ENCODE measurements around the gene FHAD1. TPM values are rescaled to one million over a fixed set of nuclear protein-coding genes. Genes with fewer than 3 reads are reported as not detected.

The FHAD1 gene
- total and polyA plus RNA-seq, 2 donors (not counting 3 experiments of a cell fraction or from before 2014, with no cell fraction given) = 0.04 to 0.69 TPM

- Histone ChIP-seq H3K9me1 (replicated peaks; ENCODE audit: control insufficient read depth, extremely low read depth, insufficient read depth, low read length) (no peaks in the 10 kb centered on the region), H3K36me3 (ENCODE audit: control insufficient read depth in 2 of 2, extremely low read depth in 1 of 2, insufficient read depth in 2 of 2, low read length in 2 of 2) (no peaks in the 10 kb centered on the region), H3K27ac (ENCODE audit: insufficient read depth, low read depth, low read length) (no peak overlapping the region), H4K20me1 (replicated peaks; ENCODE audit: control insufficient read depth, extremely low read depth, insufficient read depth, low read length) (no peaks in the 10 kb centered on the region), H3K27me3 (ENCODE audit: control insufficient read depth in 2 of 2, insufficient read depth in 2 of 2, low read length in 2 of 2) (peaks cover 0 to 5% of the 10 kb centered on the region in 2 experiments), H3K4me3 (replicated peaks in 1 of 3; ENCODE audit: insufficient read depth in 1 of 3, low read depth in 1 of 3, low read length in 3 of 3) (no peak overlapping the region), H3K79me2 (ENCODE audit: control insufficient read depth, insufficient read depth, low read length) (no peaks in the 10 kb centered on the region), H2AFZ (ENCODE audit: low read depth, low read length) (no peak overlapping the region), H3K9ac (replicated peaks; ENCODE audit: extremely low read depth, insufficient read depth, low read length) (no peak overlapping the region), H3K4me1 (ENCODE audit: control insufficient read depth, extremely low read depth, insufficient read depth, low read length) (peaks cover 23% of the 10 kb centered on the region), H3K4me2 (ENCODE audit: insufficient read depth, low read length) (no peak overlapping the region), H3K9me3 (replicated peaks; ENCODE audit: control insufficient read depth, insufficient read depth, low read length) (no peaks in the 10 kb centered on the region)
- DNase-seq (ENCODE audit: low read depth, low spot score) (no peak), FAIRE-seq (no peak)
- no TSS peak for BruUV-seq (replicated peaks)
- TF ChIP-seq CTCF (IDR thresholded peaks at IDR 0.05; ENCODE audit: extremely low read depth in 1 of 2, insufficient read depth in 1 of 2, low read depth in 1 of 2, low read length in 2 of 2) (no peak), GATA2 (IDR thresholded peaks at IDR 0.05; ENCODE audit: insufficient read depth, insufficient read length, low read depth, low read length) (no peak), JUN (IDR thresholded peaks at IDR 0.05; ENCODE audit: borderline replicate concordance, insufficient read depth, insufficient read length, low read depth) (no peak)
- CTCF ChIA-PET = interaction anchor here (1.0 to 2.0 kb wide), 3 partner anchors 86 to 136 kb away, joined by 3 to 6 read pairs (median 5); no protein-coding TSS in a partner anchor
- dilution Hi-C loops (cut with MboI; ENCODE audit: extremely low pct_ligation_motif_present, low sequenced_read_pairs) = no loop called here
- intact Hi-C loops (cut with micrococcal nuclease) = no loop called here
- POLR2A ChIA-PET = no interaction called here
Observed at GRCh38 chr1:15264769-15265168, 17.7 kb downstream of the FHAD1 start.

- dilution Hi-C loops (cut with MboI; ENCODE audit: extremely low pct_ligation_motif_present, low sequenced_read_pairs) (no loop called here), intact Hi-C loops (cut with micrococcal nuclease) (no loop called here)
- H3K9me1 ChIP-seq (replicated peaks; ENCODE audit: control insufficient read depth, extremely low read depth, insufficient read depth, low read length) = no peaks in the 10 kb centered on the region
- no peaks in the 10 kb centered on the region for H3K36me3 ChIP-seq (ENCODE audit: control insufficient read depth in 2 of 2, extremely low read depth in 1 of 2, insufficient read depth in 2 of 2, low read length in 2 of 2)
- no peak overlapping the region for H3K9ac ChIP-seq (replicated peaks; ENCODE audit: extremely low read depth, insufficient read depth, low read length)
- CTCF ChIA-PET = interaction anchor here (1.0 to 9.0 kb wide), 10 partner anchors 10 to 163 kb away, joined by 3 to 211 read pairs (median 8); partner anchors contain the start of gene TMEM51
- POLR2A ChIA-PET = no interaction called here
- no peak overlapping the region for H3K4me2 ChIP-seq (ENCODE audit: insufficient read depth, low read length)
- H3K27me3 ChIP-seq (ENCODE audit: control insufficient read depth in 2 of 2, insufficient read depth in 2 of 2, low read length in 2 of 2) = no peaks in the 10 kb centered on the region
- no TSS peak for BruUV-seq (replicated peaks)
- no peak for DNase-seq (ENCODE audit: low read depth, low spot score)
- H3K79me2 ChIP-seq (ENCODE audit: control insufficient read depth, insufficient read depth, low read length) = no peaks in the 10 kb centered on the region
- no peaks in the 10 kb centered on the region for H3K9me3 ChIP-seq (replicated peaks; ENCODE audit: control insufficient read depth, insufficient read depth, low read length)
- H3K4me3 ChIP-seq (replicated peaks in 1 of 3; ENCODE audit: insufficient read depth in 1 of 3, low read depth in 1 of 3, low read length in 3 of 3) = no peak overlapping the region
- no peak overlapping the region for H3K27ac ChIP-seq (ENCODE audit: insufficient read depth, low read depth, low read length)
- H4K20me1 ChIP-seq (replicated peaks; ENCODE audit: control insufficient read depth, extremely low read depth, insufficient read depth, low read length) = no peaks in the 10 kb centered on the region
- no peak for FAIRE-seq
- no peak for TF ChIP-seq MYC (IDR thresholded peaks at IDR 0.05; ENCODE audit: low read depth, low read length)
- no peak for TF ChIP-seq JUN (IDR thresholded peaks at IDR 0.05; ENCODE audit: borderline replicate concordance, insufficient read depth, insufficient read length, low read depth)
- no peak for TF ChIP-seq GATA2 (IDR thresholded peaks at IDR 0.05; ENCODE audit: insufficient read depth, insufficient read length, low read depth, low read length)
- no peak for TF ChIP-seq FOS (IDR thresholded peaks at IDR 0.05; ENCODE audit: borderline replicate concordance, insufficient read depth, low read length)
- TF ChIP-seq POLR2A (IDR thresholded peaks at IDR 0.05; ENCODE audit: low read depth, low read length) = no peak
- no peak for TF ChIP-seq MAX (IDR thresholded peaks at IDR 0.05; ENCODE audit: insufficient read depth, insufficient read length)
- TF ChIP-seq EZH2 (IDR thresholded peaks at IDR 0.05; ENCODE audit: borderline replicate concordance, low read depth, low read length, severe bottlenecking) = no peak
- TF ChIP-seq CTCF (IDR thresholded peaks at IDR 0.05; ENCODE audit: extremely low read depth in 1 of 2, insufficient read depth in 1 of 2, low read depth in 1 of 2, low read length in 2 of 2) = no peak
- no peak for TF ChIP-seq POLR2AphosphoS5 (IDR thresholded peaks at IDR 0.05; ENCODE audit: insufficient read depth, low read depth, low read length)
- H3K4me1 ChIP-seq (ENCODE audit: control insufficient read depth, extremely low read depth, insufficient read depth, low read length) = no peaks in the 10 kb centered on the region
- H2AFZ ChIP-seq (ENCODE audit: low read depth, low read length) = no peak overlapping the region
Observed at GRCh38 chr1:15271196-15271595, 24.2 kb downstream of the FHAD1 start.

Measured in endothelial cell of umbilical vein (primary cell).